DND-41 (cell line): ENCODE measurements around the gene ACVR2A.

Experiments
- ATAC-seq: fragments of 200-7000 bp; cut with Tn5 transposase; 3 replicates; pipeline ENCODE4 v1.9.1; 2021; ENCODE audit warnings: low read depth; ENCODE audit not compliant: insufficient read depth
- DNase-seq: peaks from one replicate; pipeline ENCODE4 v3.0.0-alpha.2; 2020
- H2AFZ ChIP-seq: 2 replicates; pipeline ENCODE4 v1.6.0; 2012; ENCODE audit warnings: low read depth, low read length
- H3K27ac ChIP-seq: 2 replicates; pipeline ENCODE4 v1.5.1; 2012; ENCODE audit warnings: low read length, inconsistent platforms
- H3K27me3 ChIP-seq: fragments of 200-600 bp; sonication (generic); 2 replicates; pipeline ENCODE4 v1.6.0; 2012; ENCODE audit warnings: low read length, mild to moderate bottlenecking, inconsistent platforms; ENCODE audit not compliant: insufficient read depth, poor library complexity
- H3K36me3 ChIP-seq: 2 replicates; pipeline ENCODE4 v1.5.1; 2012; ENCODE audit warnings: low read length, inconsistent platforms; ENCODE audit not compliant: insufficient read depth
- H3K4me1 ChIP-seq: 2 replicates; pipeline ENCODE4 v1.5.1; 2012; ENCODE audit warnings: mild to moderate bottlenecking, low read length; ENCODE audit not compliant: insufficient read depth
- H3K4me2 ChIP-seq: 2 replicates; pipeline ENCODE4 v1.6.0; 2012; ENCODE audit warnings: mild to moderate bottlenecking, moderate library complexity, low read length, inconsistent platforms; ENCODE audit not compliant: insufficient read depth
- H3K4me3 ChIP-seq, 2 experiments: fragments of 200-600 bp in 1 of 2; shearing (Covaris generic) in 1 of 2; 2 replicates each; pipeline ENCODE4 v1.5.1; 2012 to 2016; ENCODE audit warnings: inconsistent platforms in 2 of 2, low read length in 2 of 2, mild to moderate bottlenecking in 2 of 2, low read depth in 1 of 2, moderate library complexity in 1 of 2
- H3K79me2 ChIP-seq: 2 replicates; pipeline ENCODE4 v1.6.0; 2012; ENCODE audit warnings: low read length, inconsistent platforms; ENCODE audit not compliant: insufficient read depth
- H3K9ac ChIP-seq: 2 replicates; pipeline ENCODE4 v1.6.0; 2012; ENCODE audit warnings: low read depth, mild to moderate bottlenecking, inconsistent platforms, low read length, moderate library complexity
- H3K9me3 ChIP-seq: 2 replicates; pipeline ENCODE4 v1.5.1; 2012; ENCODE audit warnings: low read length, moderate library complexity, mild to moderate bottlenecking, inconsistent platforms; ENCODE audit not compliant: insufficient read depth, severe bottlenecking
- H4K20me1 ChIP-seq: 2 replicates; pipeline ENCODE4 v1.6.0; 2012; ENCODE audit warnings: low read length; ENCODE audit not compliant: insufficient read depth
- EZH2 ChIP-seq: IDR thresholded peaks from 3 replicates; pipeline ENCODE4 v1.6.1; 2012; ENCODE audit warnings: borderline replicate concordance, low read depth, mild to moderate bottlenecking, moderate library complexity, low read length, inconsistent platforms; ENCODE audit not compliant: severe bottlenecking
- TF ChIP-seq, protein P1 (sequence below): IDR thresholded peaks from 2 replicates; pipeline ENCODE4 v1.5.1; 2012; ENCODE audit warnings: borderline replicate concordance, low read length, moderate library complexity, mild to moderate bottlenecking; ENCODE audit not compliant: poor library complexity, severe bottlenecking; ENCODE audit errors: extremely low read depth

ACVR2A gene

DNA sequence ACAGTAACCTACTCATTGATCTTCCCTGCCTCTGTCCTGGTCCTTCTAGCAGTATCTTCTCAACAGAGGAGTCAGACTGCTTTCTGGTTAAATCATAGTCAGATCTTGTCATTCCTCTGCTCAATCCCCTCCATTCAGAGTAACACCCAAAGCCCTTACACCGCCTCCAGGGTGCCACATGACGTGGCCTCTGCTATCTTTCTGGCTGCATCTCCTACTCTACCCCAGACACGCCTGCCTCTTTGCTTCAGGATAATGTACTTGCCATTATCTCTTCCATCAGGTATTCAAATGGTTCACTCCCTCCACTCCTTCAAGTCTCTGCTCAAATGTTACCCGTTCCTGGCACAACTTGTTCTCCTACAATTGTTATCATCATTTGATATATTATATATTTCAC lies 36.3 kb upstream of the ACVR2A start:
- H4K20me1 ChIP-seq: no peaks in the 10 kb centered on the region
- H3K79me2 ChIP-seq: no peaks in the 10 kb centered on the region
- H3K4me2 ChIP-seq: no peak overlapping the region
- no peak for TF ChIP-seq EZH2
- TF ChIP-seq, protein P1, sequence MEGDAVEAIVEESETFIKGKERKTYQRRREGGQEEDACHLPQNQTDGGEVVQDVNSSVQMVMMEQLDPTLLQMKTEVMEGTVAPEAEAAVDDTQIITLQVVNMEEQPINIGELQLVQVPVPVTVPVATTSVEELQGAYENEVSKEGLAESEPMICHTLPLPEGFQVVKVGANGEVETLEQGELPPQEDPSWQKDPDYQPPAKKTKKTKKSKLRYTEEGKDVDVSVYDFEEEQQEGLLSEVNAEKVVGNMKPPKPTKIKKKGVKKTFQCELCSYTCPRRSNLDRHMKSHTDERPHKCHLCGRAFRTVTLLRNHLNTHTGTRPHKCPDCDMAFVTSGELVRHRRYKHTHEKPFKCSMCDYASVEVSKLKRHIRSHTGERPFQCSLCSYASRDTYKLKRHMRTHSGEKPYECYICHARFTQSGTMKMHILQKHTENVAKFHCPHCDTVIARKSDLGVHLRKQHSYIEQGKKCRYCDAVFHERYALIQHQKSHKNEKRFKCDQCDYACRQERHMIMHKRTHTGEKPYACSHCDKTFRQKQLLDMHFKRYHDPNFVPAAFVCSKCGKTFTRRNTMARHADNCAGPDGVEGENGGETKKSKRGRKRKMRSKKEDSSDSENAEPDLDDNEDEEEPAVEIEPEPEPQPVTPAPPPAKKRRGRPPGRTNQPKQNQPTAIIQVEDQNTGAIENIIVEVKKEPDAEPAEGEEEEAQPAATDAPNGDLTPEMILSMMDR: no peak
- no peak for ATAC-seq
- H3K9me3 ChIP-seq: no peaks in the 10 kb centered on the region
- no peaks in the 10 kb centered on the region for H3K27me3 ChIP-seq
- no peak for DNase-seq
- H3K27ac ChIP-seq: no peak overlapping the region
- H3K4me3 ChIP-seq: no peak overlapping the region
- no peaks in the 10 kb centered on the region for H3K4me1 ChIP-seq
- no peaks in the 10 kb centered on the region for H3K36me3 ChIP-seq
- no peak overlapping the region for H3K9ac ChIP-seq
- H2AFZ ChIP-seq: no peak overlapping the region; the same call in 1 of the 2 replicates

DNA sequence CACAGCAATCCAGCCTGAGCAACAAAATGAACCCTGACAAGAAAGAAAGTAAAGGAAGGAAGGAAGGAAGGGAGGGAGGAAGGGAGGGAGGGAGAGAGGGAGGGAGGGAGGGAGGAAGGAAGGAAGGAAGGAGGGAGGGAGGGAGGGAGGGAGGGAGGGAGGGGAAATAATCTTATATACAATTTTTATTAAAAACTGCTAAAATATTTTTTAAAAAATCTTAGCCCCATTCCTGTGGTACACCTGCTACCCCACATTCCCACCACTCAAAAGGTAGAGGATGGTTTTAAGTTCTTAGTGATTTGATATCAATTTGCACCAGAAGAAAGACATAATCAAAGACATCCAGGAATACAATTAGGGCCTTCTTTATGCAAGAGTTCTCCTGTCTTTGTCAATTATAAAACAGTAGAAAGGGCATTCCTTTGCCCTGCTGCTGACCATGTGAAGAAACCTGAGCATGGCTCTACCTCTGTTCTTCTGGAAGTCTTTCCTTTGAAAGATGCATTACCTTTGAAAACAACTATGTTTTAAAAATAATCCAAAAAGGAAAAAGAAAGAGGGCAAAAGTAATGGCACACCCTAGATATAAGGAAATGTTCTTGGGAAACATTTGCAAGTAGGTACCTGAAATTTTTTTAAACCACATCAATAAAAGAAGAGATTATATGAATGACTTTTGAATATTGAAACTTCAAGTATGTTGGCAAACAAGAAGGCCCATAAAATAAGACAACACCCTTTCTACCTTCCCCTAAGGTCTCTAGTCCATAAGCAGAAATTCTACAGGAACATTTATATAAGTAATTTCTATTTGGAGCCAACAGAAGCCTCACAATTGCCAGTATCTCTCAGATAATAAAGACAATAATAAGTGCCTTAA lies 33.7 kb upstream of the ACVR2A start:
- Histone ChIP-seq H4K20me1 (no peaks in the 10 kb centered on the region), H3K27ac (no peak overlapping the region), H3K9me3 (no peaks in the 10 kb centered on the region), H3K36me3 (no peaks in the 10 kb centered on the region), H3K4me2 (no peak overlapping the region), H3K27me3 (no peaks in the 10 kb centered on the region), H3K4me1 (no peaks in the 10 kb centered on the region), H2AFZ (no peak overlapping the region), H3K4me3 (no peak overlapping the region), H3K79me2 (no peaks in the 10 kb centered on the region), H3K9ac (no peak overlapping the region)
- no peak for DNase-seq
- no peak for TF ChIP-seq EZH2
- TF ChIP-seq, protein P1: no peak
- no peak for ATAC-seq

DNA sequence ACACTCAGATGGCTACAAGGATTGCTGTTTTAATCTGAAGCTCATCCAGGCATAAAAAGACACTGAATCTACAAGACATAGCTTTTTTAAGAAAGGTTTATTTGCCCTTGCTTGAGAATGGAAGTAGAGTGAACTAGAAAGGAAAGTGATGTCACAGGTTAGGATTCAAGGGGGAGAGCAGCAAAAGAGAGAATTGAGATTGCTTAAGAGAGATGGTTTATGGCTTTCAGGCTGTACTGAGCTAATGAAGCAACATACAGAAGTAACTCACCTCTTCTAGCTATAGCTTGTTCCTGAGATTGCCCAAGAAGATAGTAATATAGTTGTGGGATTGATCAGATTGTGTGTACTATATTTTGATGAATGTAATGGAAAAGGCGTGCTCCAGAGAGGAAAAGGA lies 26.1 kb upstream of the ACVR2A start:
- no peak for DNase-seq

More for the DNA sequence above, 26.1 kb upstream of the ACVR2A start:
- no peaks in the 10 kb centered on the region for H3K4me1 ChIP-seq
- no peaks in the 10 kb centered on the region for H3K79me2 ChIP-seq
- no peaks in the 10 kb centered on the region for H3K36me3 ChIP-seq
- no peaks in the 10 kb centered on the region for H3K27me3 ChIP-seq
- H3K4me3 ChIP-seq: no peak overlapping the region
- H3K9me3 ChIP-seq: no peaks in the 10 kb centered on the region
- no peaks in the 10 kb centered on the region for H4K20me1 ChIP-seq
- no peak for TF ChIP-seq EZH2
- TF ChIP-seq, protein P1: no peak
- ATAC-seq: no peak
- H3K4me2 ChIP-seq: no peak overlapping the region
- no peak overlapping the region for H3K9ac ChIP-seq
- H3K27ac ChIP-seq: no peak overlapping the region
- H2AFZ ChIP-seq: no peak overlapping the region
